Measurements from ENCODE around the gene COG7. TPM values are rescaled to one million over a fixed set of nuclear protein-coding genes. Genes with fewer than 3 reads are reported as not detected.

COG7 gene
- total RNA-seq, 1 experiment from 2014 or later: 17.9 TPM

GRCh38 chr16:23424292-23424958, 28.6 kb downstream of the COG7 start:
- H3K27me3 ChIP-seq (ENCODE audit: insufficient read depth, low read length): no peaks in the 10 kb centered on the region
- no peak overlapping the region for H2BK120ac ChIP-seq (ENCODE audit: low read depth, low read length, poor library complexity, severe bottlenecking)
- H3K56ac ChIP-seq (ENCODE audit: insufficient read length, low read depth, low read length): no peak overlapping the region
- no peaks in the 10 kb centered on the region; the same call in 1 of the 2 replicates for H3K4me1 ChIP-seq (ENCODE audit: insufficient read depth, low read length)
- H4K91ac ChIP-seq (ENCODE audit: insufficient read length, low read depth, low read length): no peak overlapping the region
- H3K9me3 ChIP-seq (ENCODE audit: control insufficient read depth, low read depth, low read length): no peaks in the 10 kb centered on the region
- H4K20me1 ChIP-seq (ENCODE audit: control insufficient read depth, insufficient read depth, insufficient read length): no peaks in the 10 kb centered on the region
- H4K5ac ChIP-seq (ENCODE audit: insufficient read length, low read depth, low read length): no peak overlapping the region
- no peak overlapping the region for H4K8ac ChIP-seq (replicated peaks; ENCODE audit: insufficient read length, low read depth, low read length)
- no peak overlapping the region for H2BK15ac ChIP-seq (ENCODE audit: low read depth, low read length)
- H3K23ac ChIP-seq (ENCODE audit: insufficient read length, low read depth, low read length): no peak overlapping the region
- TF ChIP-seq CTCF (conservative IDR thresholded peaks at IDR 0.05): no peak
- H2AFZ ChIP-seq (ENCODE audit: low read length): no peak overlapping the region
- no peaks in the 10 kb centered on the region for H3K79me2 ChIP-seq (ENCODE audit: insufficient read depth, low read length)
- no peak overlapping the region for H3K4me2 ChIP-seq (ENCODE audit: insufficient read depth, insufficient read length, low read length)
- no peak overlapping the region for H3K4ac ChIP-seq (ENCODE audit: low read depth, low read length)
- H3K18ac ChIP-seq (ENCODE audit: insufficient read length, low read depth, low read length): no peak overlapping the region
- no peak overlapping the region for H2BK20ac ChIP-seq (ENCODE audit: low read depth, low read length, poor library complexity, severe bottlenecking)
- H3K27ac Mint-ChIP-seq: peak overlapping the region; percentile 0 to 38 (median 32); a peak in 4 of 7 replicates
- H3K4me1 Mint-ChIP-seq: peaks cover 9 to 13% of the 10 kb centered on the region in 2 experiments
- no CpG with 5 or more reads among the region's 14 CpGs for WGBS (ENCODE audit: extremely low coverage, insufficient read length, low lambda C conversion rate)
- H3T11ph ChIP-seq (ENCODE audit: low read length): no peak overlapping the region
- no peak overlapping the region for H3K9ac ChIP-seq (ENCODE audit: extremely low read depth, insufficient read length, low read length)
- H3K27ac ChIP-seq (ENCODE audit: insufficient read length, low read depth, low read length): no peak overlapping the region
- no peaks in the 10 kb centered on the region for H3K9me3 Mint-ChIP-seq
- no peaks in the 10 kb centered on the region for H3K79me1 ChIP-seq (ENCODE audit: insufficient read depth, low read depth, low read length, poor library complexity, severe bottlenecking)
- no peak overlapping the region for H3K14ac ChIP-seq (ENCODE audit: insufficient read depth, low read length)
- H3K23me2 ChIP-seq (ENCODE audit: insufficient read length, low read depth, low read length, poor library complexity, severe bottlenecking): no peaks in the 10 kb centered on the region
- H2AK5ac ChIP-seq (ENCODE audit: insufficient read length, low read length): no peak overlapping the region
- DNase-seq: no peak
- H2BK12ac ChIP-seq (ENCODE audit: insufficient read length, low read depth, low read length): no peak overlapping the region
- no peak overlapping the region for H3K4me3 Mint-ChIP-seq
- peaks cover 6 to 26% (median 24%) of the 10 kb centered on the region in 3 experiments; a peak in 5 of 7 replicates for H3K36me3 Mint-ChIP-seq (ENCODE audit: insufficient read depth in 1 of 3, low read depth in 3 of 3)
- H2BK5ac ChIP-seq (ENCODE audit: insufficient read length, low read length): no peak overlapping the region
- no peaks in the 10 kb centered on the region for H3K27me3 Mint-ChIP-seq (ENCODE audit: low read depth)

Data from H9 (cell line).